Neural cell (in vitro differentiated cells): ENCODE measurements around the gene PLCH1. TPM values are rescaled to one million over a fixed set of nuclear protein-coding genes. Genes with fewer than 3 reads are reported as not detected.

Source experiments
- H2AFZ ChIP-seq: fragments of 200-600, 300-800 bp; sonication (generic), shearing (Covaris generic); 2 replicates; pipeline ENCODE4 v1.6.0; 2014; ENCODE audit warnings: low read depth, mild to moderate bottlenecking, antibody characterized with exemption, low read length, moderate library complexity
- H3F3A ChIP-seq: fragments of 200-600 bp; shearing (Covaris generic); 2 replicates; pipeline ENCODE4 v1.6.1; 2016; ENCODE audit warnings: mild to moderate bottlenecking, moderate library complexity, mixed read lengths, antibody characterized with exemption, low read length; ENCODE audit not compliant: insufficient read depth, poor library complexity, severe bottlenecking
- H3K27ac ChIP-seq: fragments of 200-600, 300-800 bp; sonication (generic), shearing (Covaris generic); 2 replicates; pipeline ENCODE4 v1.5.1; 2014; ENCODE audit warnings: mild to moderate bottlenecking, low read length, moderate library complexity
- H3K27me3 ChIP-seq: fragments of 300-800, 200-600 bp; sonication (generic), shearing (Covaris generic); 2 replicates; pipeline ENCODE4 v1.6.0; 2014; ENCODE audit warnings: mild to moderate bottlenecking, low read depth, low read length, moderate library complexity; ENCODE audit not compliant: insufficient read depth
- H3K36me3 ChIP-seq: fragments of 300-800, 200-600 bp; sonication (generic), shearing (Covaris generic); 2 replicates; pipeline ENCODE4 v1.5.1; 2014; ENCODE audit warnings: mild to moderate bottlenecking, antibody characterized with exemption, low read length, moderate library complexity; ENCODE audit not compliant: insufficient read depth
- H3K4me2 ChIP-seq: fragments of 300-800, 200-600 bp; sonication (generic), shearing (Covaris generic); 2 replicates; pipeline ENCODE4 v1.6.0; 2014; ENCODE audit warnings: mild to moderate bottlenecking, low read length
- H3K4me3 ChIP-seq: fragments of 300-800, 200-600 bp; sonication (generic), shearing (Covaris generic); 2 replicates; pipeline ENCODE4 v1.5.1; 2014; ENCODE audit warnings: mild to moderate bottlenecking, low read length, moderate library complexity
- H3K79me2 ChIP-seq: fragments of 200-600 bp; shearing (Covaris generic); replicated peaks from 2 replicates; pipeline ENCODE4 v1.6.0; 2014; ENCODE audit warnings: mild to moderate bottlenecking, low read length, moderate library complexity; ENCODE audit not compliant: insufficient read depth
- H3K9ac ChIP-seq: fragments of 300-800, 200-600 bp; sonication (generic), shearing (Covaris generic); 2 replicates; pipeline ENCODE4 v1.6.1; 2016; ENCODE audit warnings: mild to moderate bottlenecking, low read length, mixed read lengths
- H3K9me2 ChIP-seq: fragments of 200-600 bp; shearing (Covaris generic); 2 replicates; pipeline ENCODE4 v1.6.1; 2016; ENCODE audit warnings: mild to moderate bottlenecking, low read length, mixed read lengths; ENCODE audit not compliant: insufficient read depth
- H3K9me3 ChIP-seq: fragments of 200-600, 300-800 bp; sonication (generic), shearing (Covaris generic); 2 replicates; pipeline ENCODE4 v1.6.1; 2016; ENCODE audit warnings: mild to moderate bottlenecking, mixed run types, low read length, moderate library complexity, mixed read lengths
- H4K20me1 ChIP-seq: fragments of 200-600 bp; shearing (Covaris generic); 2 replicates; pipeline ENCODE4 v1.6.1; 2016; ENCODE audit warnings: mild to moderate bottlenecking, mixed run types; ENCODE audit not compliant: insufficient read depth
- CTCF ChIP-seq: fragments of 450-650 bp; IDR thresholded peaks from 2 replicates; pipeline ENCODE4 v1.5.1; 2014; ENCODE audit warnings: antibody characterized with exemption, mild to moderate bottlenecking, moderate library complexity; ENCODE audit not compliant: poor library complexity, severe bottlenecking
- EP300 ChIP-seq: fragments of 450-650 bp; conservative IDR thresholded peaks from 2 replicates; pipeline ENCODE4 v1.6.1; 2014; ENCODE audit warnings: antibody characterized with exemption, mild to moderate bottlenecking, moderate library complexity; ENCODE audit not compliant: poor library complexity, severe bottlenecking
- EZH2 ChIP-seq: fragments of 200-600, 300-800 bp; shearing (Covaris generic), sonication (generic); IDR thresholded peaks from 2 replicates; pipeline ENCODE4 v1.6.1; 2014; ENCODE audit warnings: antibody characterized with exemption, low read length, borderline replicate concordance, mild to moderate bottlenecking; ENCODE audit not compliant: insufficient read depth, poor library complexity, severe bottlenecking
- MXI1 ChIP-seq: fragments of 450-650 bp; conservative IDR thresholded peaks from 2 replicates; pipeline ENCODE4 v1.6.1; 2014; ENCODE audit warnings: antibody characterized with exemption, mild to moderate bottlenecking; ENCODE audit not compliant: poor library complexity, severe bottlenecking
- POLR2AphosphoS5 ChIP-seq: IDR thresholded peaks from 2 replicates; pipeline ENCODE4 v1.6.1; 2012
- RAD21 ChIP-seq: fragments of 450-650 bp; conservative IDR thresholded peaks from 2 replicates; pipeline ENCODE4 v1.6.1; 2014; ENCODE audit warnings: antibody characterized with exemption, mild to moderate bottlenecking, moderate library complexity
- REST ChIP-seq: IDR thresholded peaks from 2 replicates; pipeline ENCODE4 v1.6.1; 2012; ENCODE audit warnings: borderline replicate concordance
- SMC3 ChIP-seq: fragments of 450-650 bp; conservative IDR thresholded peaks from 2 replicates; pipeline ENCODE4 v1.6.1; 2014; ENCODE audit warnings: antibody characterized with exemption, mild to moderate bottlenecking, moderate library complexity; ENCODE audit not compliant: poor library complexity
- TAF1 ChIP-seq: IDR thresholded peaks from 2 replicates; pipeline ENCODE4 v1.6.1; 2012; ENCODE audit warnings: low read depth
- polyA plus RNA-seq: library from polyadenylated mRNA; depleted of rRNA; stranded (reverse); fragments of >200 nt; gene quantifications from 2 replicates; pipeline ENCODE4 v1.2.3, GENCODE V29; 2014

The PLCH1 gene
- polyA plus RNA-seq, 1 donor from 2014 or later: 13.5 TPM

GRCh38 chr3:155334914-155335723, 409.8 kb downstream of the PLCH1 start:
- Histone ChIP-seq H3F3A (no peaks in the 10 kb centered on the region), H3K9ac (no peak overlapping the region), H3K4me2 (no peak overlapping the region), H3K9me3 (no peaks in the 10 kb centered on the region), H3K4me3 (no peak overlapping the region), H3K9me2 (no peaks in the 10 kb centered on the region), H3K79me2 (no peaks in the 10 kb centered on the region), H3K27ac (no peak overlapping the region), H4K20me1 (no peaks in the 10 kb centered on the region), H2AFZ (no peak overlapping the region), H3K27me3 (no peaks in the 10 kb centered on the region), H3K36me3 (no peaks in the 10 kb centered on the region)
- TF ChIP-seq TAF1 (no peak), REST (no peak), EP300 (no peak), SMC3 (no peak), MXI1 (no peak), RAD21 (no peak), CTCF (no peak), POLR2AphosphoS5 (no peak), EZH2 (no peak)

GRCh38 chr3:155334215-155334913, 410.5 kb downstream of the PLCH1 start:
- H4K20me1 ChIP-seq: no peaks in the 10 kb centered on the region
- H3K9me3 ChIP-seq: no peaks in the 10 kb centered on the region

More at GRCh38 chr3:155334215-155334913, 410.5 kb downstream of the PLCH1 start:
- no peaks in the 10 kb centered on the region for H3F3A ChIP-seq
- H3K4me2 ChIP-seq: no peak overlapping the region
- no peaks in the 10 kb centered on the region for H3K36me3 ChIP-seq
- H3K79me2 ChIP-seq: no peaks in the 10 kb centered on the region
- no peak overlapping the region for H3K27ac ChIP-seq
- no peak overlapping the region for H3K9ac ChIP-seq
- no peak for TF ChIP-seq RAD21
- TF ChIP-seq POLR2AphosphoS5: no peak
- TF ChIP-seq REST: no peak
- no peak for TF ChIP-seq EP300
- TF ChIP-seq SMC3: no peak
- no peak for TF ChIP-seq EZH2
- TF ChIP-seq CTCF: no peak
- TF ChIP-seq MXI1: no peak
- TF ChIP-seq TAF1: no peak
- no peaks in the 10 kb centered on the region for H3K27me3 ChIP-seq
- no peak overlapping the region for H3K4me3 ChIP-seq
- H3K9me2 ChIP-seq: no peaks in the 10 kb centered on the region
- no peak overlapping the region for H2AFZ ChIP-seq
